ENCODE data around the gene COG3.

Gene COG3

DNA sequence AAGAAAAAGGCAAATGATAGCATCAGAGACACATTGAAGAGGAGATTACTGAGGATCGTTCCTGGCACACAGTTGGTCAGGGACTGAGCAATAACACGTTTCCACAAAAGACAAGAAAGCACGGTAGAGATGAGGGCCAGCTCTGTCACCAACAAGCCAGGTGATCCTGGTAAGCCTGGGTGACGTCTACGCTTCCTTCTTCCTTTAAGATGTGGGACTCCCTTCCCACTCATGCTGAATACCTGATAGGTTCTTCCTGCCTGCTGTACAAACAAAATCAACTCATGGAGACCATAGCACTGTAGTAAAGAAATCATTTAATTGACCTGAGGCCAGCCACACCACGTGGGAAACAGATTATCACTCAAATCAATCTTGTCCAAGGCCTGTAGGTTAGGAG is 19.7 kb upstream of the COG3 start:
- DNase-seq (ENCODE audit: low spot score): no peak

DNA sequence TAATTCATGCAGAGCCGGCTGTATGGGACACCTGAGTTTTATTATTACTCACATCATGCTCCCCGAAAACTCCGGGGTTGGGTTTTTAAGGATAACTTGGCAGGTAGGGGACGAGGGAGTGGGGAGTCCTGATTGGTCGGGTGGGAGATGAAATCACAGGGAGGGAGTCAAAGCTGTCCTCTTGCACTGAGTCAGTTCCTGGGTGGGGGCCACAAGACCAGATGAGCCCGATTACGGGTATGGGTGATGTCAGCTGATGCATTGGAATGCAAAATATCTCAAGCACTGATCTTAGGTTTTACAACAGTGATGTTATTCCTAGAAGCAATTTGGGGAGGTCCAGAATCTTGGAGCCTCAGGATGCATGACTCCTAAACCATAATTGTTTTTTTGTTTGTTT is 18.6 kb upstream of the COG3 start:
- no peak for DNase-seq (ENCODE audit: low spot score)

DNA sequence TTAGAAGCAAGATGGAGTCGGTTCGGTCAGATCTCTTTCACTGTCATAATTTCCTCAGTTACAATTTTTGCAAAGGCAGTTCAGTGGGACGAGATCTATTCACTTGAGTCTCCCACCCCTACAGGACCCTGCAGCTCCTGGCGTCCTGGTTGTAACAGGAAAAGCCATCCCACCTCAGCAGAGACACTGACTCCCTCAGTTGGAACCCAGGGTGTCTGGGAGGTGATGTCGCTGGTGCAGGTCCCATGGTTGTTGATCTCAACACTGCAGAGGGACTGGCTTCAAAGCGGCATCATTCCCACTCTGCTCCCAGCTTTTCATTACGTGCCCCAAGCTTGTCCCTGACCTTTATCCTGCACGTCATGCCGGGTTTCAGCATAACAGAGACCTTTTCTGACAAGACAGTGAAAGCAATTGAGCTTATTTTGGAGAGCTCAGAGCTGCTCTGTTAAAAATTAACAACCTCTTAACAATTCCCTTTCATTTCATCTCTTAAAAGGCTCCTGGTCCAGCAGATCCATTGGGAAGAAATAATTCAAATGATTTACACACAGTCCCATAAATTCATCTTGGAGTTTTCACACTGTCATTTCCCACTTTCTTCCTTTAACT is 17.6 kb upstream of the COG3 start:
- DNase-seq (ENCODE audit: low spot score): no peak

DNA sequence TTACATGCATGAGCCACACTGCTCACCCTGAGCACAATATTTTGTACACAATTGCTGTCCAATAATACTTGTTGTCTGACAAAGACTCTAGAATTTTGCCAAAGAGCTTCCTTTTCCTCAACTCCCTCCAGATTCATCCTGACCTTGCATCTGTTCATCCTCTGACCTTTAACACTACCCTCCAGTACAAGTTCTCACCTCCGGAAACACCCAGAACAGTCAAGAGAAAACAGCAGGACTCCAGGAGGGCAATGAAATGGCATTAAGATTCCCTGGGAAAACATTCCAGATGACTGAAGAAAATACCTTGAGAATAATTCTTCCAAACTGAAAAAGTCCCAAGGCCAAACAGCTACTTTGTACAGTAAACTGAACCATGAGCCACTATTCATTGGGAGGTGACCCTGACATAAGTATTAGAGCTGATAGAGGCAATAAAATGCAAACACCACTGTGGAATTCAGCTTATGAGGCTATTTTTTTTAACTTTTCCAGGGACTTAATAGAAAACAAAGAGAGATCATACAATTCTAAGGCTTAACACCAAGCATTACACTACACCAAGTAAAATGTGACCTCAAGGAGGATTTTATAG is 15.7 kb upstream of the COG3 start:
- no peak for DNase-seq (ENCODE audit: low spot score)

DNA sequence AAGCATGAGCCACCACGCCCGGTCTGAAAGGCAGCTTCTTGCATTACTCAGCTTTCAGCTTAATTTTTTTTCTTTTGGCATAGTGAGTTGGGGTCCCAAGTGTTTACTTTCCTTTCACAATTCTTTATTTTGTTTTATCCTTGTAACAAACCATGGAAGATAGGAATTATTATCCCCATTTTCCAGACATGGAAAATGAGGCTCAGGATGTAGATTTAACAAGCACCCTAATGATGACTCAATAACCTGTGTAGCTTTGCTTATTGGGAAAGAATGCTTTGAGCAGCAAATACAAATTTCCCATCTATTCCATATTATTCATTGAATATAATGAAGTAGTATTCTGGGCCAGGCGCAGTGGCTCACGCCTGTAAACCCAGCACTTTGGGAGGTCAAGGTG is 13.5 kb upstream of the COG3 start:
- DNase-seq (ENCODE audit: low spot score): no peak

DNA sequence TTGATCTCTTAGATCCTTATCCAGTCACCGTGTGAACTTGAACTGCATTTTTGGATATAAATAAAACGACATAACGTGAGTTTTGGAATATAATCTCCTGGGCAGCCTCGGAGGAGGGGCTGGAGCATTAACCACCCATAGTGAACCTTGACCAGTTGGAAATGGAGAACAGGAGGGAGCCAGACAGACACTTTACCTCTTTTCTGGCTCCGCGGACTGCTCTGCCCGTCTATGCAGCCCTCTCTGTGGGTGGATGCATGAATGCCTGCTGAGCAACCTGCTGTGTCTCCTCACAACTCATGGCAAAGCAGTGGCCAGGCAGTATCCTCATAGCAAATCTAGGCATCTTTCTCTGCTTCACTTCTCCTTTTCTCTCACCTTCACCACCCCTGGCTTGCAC is 10.5 kb upstream of the COG3 start:
- DNase-seq (ENCODE audit: low spot score): no peak

DNA sequence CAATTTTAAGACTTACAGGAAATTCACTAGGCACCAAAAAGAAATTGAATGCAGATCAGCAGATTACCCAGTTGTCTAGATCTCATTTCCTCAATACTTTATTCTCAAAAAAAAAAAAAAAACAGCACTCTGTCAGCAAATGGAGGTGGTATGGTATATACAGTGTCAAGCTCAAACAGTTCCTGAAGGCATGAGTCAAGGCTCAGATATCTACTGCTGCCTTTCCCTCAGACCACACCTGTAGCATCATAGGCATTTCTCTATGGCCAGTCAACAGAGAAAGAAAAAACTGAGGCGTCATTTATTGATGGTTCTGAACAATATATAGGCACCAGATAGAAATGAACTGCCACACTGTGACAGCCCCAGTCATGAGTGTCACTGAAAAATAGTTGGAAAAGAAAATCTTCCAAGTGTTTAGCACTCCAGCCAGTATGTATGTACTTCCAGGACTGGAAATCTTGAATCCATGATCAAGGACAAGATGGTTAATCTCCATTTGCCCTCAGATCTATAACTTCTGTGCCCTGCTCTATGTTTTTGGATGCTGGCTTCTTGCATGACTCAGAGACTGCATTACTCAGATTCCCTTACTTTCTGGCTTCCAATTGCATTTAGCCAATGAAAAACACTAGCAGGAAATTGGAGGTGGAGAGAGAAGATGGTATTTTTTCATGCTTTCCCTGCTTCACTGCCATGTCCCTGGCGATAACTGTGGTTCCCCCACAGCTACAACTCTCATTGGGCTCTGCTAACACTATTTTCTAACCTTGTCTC is 8.4 kb upstream of the COG3 start:
- no peak for DNase-seq (ENCODE audit: low spot score)

DNA sequence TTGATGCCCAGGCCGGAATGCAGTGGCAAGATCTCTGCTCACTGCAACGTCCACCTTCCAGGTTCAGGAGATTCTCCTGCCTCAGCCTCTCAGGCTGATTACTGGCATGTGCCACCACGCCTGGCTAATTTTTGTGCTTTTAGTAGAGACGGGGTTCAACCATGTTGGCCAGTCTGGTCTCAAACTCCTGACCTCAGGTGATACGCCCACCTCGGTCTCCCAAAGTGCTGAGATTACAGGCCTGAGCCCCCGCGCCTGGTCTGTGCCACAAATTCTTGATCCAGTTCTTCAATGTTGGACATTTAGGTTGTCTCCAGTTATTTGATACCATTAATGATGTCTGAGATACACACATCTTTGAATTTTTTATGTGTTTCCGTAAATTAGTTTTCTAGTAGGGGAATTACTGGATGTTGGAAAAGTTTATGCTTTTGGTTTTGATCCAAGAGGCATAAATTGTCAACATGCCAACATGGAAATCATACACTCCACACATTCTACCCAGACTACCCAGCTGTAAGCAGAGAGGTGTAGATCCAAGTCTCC is 525 bp upstream of the COG3 start:
- DNase-seq (ENCODE audit: low spot score): no peak

DNA sequence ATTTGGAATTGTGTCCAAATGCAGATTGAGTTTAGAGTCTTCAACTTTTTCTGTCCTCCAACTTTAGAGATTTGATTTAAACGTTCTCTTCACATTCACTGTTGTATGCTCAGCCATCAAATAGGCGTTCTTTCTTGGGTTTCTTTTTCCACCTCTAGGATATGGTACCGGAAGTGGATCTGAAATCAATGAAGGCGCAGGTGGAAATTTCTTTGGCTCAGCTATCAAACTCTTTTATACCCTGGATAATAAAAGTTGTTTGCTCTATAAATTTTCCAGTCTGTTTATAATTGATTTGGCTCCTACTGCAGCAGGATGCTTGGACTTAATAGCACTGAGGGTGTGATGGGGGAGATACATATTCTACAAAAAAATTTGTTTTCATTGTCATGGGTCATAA is 1.6 kb downstream of the COG3 start:
- DNase-seq (ENCODE audit: low spot score): no peak

DNA sequence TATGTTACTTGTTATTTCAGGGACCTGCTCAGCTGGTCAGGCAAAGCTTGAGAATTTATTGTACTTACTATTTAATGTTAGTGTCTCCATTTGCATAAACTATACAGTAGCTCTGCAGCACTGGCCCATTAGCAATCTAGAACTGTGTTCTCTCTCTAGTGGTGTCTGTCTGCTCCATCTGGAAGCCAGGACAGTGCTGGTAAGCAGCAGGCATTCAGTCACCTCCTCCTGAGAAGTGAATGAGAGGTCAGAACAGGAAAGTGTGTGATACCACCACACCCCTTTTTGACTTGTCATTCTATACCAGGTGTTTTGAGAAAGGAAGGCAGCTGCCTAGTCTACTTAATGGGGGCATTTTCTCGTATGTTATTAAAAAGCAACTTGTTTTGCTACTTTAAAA is 3.9 kb downstream of the COG3 start:
- no peak for DNase-seq (ENCODE audit: low spot score)

DNA sequence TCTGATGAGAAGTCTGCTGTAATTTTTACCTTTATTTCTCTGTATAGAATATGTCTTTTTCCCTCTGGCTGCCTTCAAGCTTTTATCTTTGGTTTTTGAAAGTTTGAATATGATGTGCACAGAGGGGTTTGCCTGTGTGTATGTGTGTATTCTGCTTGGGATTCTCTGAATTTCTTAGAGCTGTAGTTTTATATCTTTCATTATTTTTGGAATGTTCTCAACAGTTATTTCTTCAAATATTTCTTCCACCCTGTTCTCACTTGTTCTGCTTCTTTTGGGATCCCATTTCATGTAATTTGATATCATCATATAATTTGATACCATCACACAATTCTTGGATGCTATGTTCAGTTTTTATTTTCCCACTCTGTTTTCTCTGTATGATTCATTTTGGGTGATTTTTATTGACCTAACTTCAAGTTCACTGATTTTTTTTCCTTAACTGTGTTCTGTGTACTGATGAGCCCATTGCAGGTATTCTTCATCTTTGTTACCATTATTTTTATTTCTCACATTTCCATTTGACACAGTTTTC is 7.5 kb downstream of the COG3 start:
- no peak for DNase-seq (ENCODE audit: low spot score)

DNA sequence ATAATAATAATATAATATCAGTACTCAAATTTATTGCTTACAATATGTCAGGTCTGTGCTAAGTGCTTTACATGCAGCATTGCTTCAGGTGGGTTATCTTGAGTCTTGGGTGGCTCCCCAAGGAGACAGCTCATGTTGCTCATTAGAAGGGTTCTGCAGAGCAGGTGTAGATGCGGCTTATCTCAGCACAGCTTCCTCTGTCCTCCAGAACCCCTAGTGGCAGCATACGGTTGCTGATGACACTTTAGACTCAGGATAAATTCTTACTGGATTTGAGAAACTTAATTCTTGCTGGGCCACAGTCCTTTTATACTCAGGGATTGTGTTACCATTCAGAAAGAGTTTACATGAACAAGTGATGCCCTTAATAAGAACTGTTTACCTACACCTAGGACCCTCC is 8.9 kb downstream of the COG3 start:
- DNase-seq (ENCODE audit: low spot score): peak; percentile 31

DNA sequence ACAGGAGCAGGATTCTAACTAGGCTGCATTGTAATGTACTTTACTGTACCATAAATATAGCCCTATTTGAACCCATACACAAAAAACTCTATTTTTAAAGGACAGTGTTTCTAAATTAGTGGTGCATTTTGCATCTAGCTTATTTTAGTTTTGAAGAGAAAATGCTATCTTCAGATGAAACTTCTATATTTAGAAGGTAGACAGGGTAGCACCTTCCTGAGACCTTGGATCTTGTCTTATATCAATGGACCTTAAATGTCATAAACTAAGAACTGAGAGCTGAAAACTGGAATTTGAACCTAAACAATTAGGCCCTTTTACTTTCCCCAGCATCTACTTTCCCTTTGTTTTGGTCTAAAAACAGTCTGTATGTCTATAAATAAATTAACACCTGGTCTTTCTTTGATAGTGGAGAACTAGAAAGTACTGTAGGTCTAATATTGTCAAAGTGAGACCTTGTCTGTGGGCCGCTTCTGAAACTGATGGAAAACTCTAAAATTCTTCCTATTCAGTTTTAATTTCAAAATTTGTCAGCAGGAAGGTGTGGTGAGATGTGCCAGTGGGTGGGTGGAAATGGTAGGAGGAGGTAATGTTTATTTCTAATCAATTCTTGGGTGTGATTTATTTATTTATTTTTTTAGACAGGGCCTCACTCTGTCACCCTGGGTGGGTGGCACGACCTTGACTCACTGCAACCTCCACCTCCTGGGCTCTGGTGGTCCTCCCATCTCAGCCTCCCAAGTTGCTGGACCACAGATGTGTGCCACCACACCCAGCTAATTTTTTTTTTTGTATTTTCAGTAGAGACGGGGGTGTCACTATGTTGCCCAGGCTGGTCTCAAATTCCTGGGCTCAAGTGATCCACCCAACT is 10.1 kb downstream of the COG3 start:
- DNase-seq (ENCODE audit: low spot score): no peak

DNA sequence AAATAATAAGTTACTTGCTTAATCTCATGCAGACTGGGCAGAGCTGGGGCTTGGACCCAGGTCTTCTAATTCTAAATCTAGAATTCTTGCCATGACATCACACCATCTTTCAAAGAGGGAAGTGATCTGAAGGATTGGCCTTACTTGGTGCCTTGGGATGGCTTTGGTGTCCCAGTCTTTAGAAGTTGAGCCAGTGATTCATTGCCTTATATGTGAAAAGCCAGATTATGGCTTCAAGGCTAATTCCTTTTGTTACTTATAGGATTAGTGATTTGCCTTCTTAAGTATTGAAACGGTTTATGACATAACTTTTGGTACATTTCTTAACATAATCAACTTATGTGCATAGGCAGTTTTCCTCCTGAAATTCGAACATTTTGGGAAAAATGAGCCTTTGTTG is 14.9 kb downstream of the COG3 start:
- DNase-seq (ENCODE audit: low spot score): no peak

DNA sequence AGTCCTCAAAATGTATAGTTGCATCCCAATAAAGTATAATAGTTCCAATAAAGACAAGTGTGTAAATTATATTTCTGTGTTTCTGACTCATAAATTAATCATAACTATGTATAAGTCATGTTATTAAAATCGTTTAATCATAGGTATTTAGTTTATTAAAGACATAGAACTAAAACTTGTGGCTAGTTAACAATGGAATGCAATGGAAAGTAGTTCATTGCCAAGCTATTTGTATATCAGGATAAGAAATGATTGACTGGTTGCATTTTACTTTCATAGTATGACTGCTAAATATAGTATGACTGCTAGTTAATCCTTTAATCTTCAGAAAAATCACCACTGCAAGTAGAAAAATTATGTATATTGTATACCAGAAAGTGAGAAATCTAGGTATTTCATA is 16.9 kb downstream of the COG3 start:
- no peak for DNase-seq (ENCODE audit: low spot score)

DNA sequence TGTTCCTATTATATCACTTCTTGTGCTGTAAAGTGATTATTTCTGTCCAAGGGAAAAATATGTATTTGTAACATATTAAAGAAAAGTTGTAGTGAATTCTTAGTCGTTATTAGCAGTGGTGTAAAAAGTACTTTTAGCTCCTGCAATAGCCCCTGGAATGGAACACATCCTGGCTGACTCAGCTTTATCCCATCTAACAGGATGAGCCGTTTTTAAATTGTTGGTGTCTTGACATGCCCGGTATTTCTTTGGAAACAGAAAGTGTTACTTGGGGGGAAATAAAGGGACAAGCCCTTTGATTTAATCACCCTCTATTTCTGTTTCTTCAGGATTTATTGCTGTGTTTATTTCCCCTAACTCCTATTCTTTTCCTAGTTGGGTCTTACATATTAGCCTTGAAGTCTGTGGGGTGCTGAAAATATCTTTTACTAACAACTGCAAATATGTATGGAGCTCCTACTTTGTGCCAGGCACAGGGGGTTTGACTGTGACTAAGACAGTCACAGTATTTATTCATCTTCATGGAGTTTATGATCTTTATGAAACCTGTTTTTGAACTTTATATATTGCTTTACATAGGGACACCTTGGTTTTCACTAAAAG is 17.9 kb downstream of the COG3 start:
- no peak for DNase-seq (ENCODE audit: low spot score)

DNA sequence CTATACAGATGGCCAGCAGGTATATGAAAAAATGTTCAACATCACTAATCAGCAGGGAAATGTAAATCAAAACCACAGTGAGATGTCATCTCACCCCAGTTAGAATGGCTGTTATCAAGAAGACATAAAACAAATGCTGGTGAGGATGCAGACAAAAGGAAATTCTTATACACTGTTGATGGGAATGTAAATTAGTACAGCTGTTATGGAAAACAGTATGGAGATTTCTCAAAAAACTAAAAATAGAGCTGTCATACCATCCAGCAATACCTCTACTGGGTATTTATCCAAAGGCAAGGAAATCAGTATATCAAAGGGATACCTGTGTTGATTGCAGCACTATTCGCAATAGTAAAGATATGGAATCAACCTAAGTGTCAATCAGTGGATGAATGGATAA is 22.9 kb downstream of the COG3 start:
- DNase-seq (ENCODE audit: low spot score): no peak

DNA sequence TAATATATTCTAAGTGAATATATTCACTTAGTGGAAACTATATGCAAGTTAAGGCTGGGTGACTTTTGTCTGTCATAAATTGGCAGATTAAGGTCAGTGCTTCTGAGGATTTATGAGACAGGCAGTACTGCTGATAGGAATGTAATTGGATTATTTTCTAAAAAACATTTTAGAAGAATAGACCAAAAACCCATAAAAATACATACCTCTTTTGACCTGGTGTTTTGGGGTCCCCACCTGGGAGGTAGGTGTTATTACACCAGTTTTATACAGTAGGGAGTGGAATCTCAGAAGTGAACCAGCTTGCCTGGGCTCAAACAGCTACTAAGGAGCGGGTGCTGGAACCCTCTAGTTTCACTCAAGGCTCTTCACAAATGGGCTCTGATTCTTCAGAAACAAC is 25.3 kb downstream of the COG3 start:
- DNase-seq (ENCODE audit: low spot score): no peak

DNA sequence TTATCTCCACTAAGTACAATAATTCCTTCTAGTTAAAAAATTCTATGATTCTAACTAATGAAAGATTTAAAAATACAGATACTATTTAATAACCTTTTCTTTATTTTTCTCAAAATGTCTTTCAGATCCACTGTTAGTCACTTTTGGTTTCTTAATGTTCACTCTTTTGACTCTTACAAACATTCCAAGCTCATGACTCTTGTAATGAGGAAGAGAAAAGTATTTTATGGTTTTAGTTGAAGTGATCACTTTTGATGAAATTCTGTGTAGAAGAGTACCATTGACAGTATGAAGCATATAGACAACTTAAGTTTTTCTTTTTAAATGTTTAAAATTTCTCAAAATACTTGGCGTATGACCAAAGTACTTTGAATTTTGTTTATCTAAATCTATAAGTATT is 27.8 kb downstream of the COG3 start:
- no peak for DNase-seq (ENCODE audit: low spot score)

DNA sequence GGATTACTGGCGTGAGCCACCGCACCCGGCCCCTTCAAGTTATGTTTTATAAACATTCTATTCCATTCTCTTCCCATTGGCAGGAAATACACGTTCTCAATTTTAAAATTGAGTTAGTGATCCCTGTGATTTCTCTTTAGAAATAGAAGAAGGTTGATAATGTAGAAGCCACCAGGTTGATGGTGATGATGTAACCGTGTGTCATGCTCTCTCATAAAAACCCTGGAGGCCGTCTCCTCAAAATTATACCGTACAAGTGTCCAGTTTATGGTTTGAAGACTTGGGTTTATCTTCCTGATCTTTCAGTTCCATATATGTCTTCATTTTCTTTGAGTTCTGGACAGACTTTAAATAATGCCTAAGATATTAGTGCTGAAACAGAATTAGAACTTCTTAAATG is 32.2 kb downstream of the COG3 start:
- DNase-seq (ENCODE audit: low spot score): no peak

DNA sequence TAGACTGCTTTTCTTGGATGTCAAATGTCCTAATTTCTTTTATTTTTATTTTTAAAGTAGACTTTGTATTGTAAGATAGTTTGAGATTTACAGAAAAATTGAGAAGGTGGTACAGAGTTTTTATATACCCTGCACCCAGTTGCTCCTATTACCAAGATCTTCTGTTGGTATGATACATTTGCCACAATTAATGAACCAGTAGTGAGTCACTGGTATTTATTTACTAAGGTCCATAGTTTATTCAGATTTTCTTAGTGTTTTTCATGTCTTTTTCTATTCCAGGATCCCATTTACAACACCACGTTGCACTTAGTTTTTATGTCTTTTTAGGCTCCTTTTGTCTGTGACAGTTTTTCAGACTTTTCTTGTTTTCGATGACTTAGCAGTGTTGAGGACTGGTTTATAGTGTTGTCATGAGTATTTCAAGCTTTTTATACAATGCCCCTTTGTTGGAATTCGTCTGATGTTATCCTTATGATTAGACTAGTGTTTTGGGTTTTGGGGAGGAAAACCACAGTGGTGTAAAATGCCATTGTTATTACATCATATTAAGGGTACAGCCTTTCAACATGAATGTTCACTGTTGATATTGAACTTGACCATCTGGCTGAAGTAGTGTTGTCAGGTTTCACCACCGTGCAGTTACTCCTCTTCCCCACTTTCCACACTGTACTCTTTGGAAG is 35.9 kb downstream of the COG3 start:
- DNase-seq (ENCODE audit: low spot score): no peak

Data from SK-N-DZ (cell line).